PC-9 (cell line): ENCODE measurements around the gene ATP6V0D1.

Source experiments
- EZH2 ChIP-seq: fragments of 200-600 bp; sonication (generic); IDR thresholded peaks from 2 replicates; pipeline ENCODE4 v1.8.0; 2017; ENCODE audit warnings: antibody characterized with exemption, low read depth
- TF ChIP-seq, protein P1 (sequence below): fragments of 200-600 bp; sonication (generic); conservative IDR thresholded peaks from 2 replicates; pipeline ENCODE4 v1.6.1; 2017; ENCODE audit warnings: mixed run types, antibody characterized with exemption, mild to moderate bottlenecking, moderate library complexity

GRCh38 chr16:67389911-67390815 is 90.8 kb downstream of the ATP6V0D1 start:
- TF ChIP-seq, protein P1, sequence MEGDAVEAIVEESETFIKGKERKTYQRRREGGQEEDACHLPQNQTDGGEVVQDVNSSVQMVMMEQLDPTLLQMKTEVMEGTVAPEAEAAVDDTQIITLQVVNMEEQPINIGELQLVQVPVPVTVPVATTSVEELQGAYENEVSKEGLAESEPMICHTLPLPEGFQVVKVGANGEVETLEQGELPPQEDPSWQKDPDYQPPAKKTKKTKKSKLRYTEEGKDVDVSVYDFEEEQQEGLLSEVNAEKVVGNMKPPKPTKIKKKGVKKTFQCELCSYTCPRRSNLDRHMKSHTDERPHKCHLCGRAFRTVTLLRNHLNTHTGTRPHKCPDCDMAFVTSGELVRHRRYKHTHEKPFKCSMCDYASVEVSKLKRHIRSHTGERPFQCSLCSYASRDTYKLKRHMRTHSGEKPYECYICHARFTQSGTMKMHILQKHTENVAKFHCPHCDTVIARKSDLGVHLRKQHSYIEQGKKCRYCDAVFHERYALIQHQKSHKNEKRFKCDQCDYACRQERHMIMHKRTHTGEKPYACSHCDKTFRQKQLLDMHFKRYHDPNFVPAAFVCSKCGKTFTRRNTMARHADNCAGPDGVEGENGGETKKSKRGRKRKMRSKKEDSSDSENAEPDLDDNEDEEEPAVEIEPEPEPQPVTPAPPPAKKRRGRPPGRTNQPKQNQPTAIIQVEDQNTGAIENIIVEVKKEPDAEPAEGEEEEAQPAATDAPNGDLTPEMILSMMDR, result no peak
- TF ChIP-seq EZH2, result no peak
